GM12878 (cell line): ENCODE measurements around the gene RBSN. TPM values are rescaled to one million over a fixed set of nuclear protein-coding genes. Genes with fewer than 3 reads are reported as not detected.

Experiments
- ATAC-seq: fragments of 200-7000 bp; cut with Tn5 transposase; 3 replicates; pipeline ENCODE4 v1.9.1; 2020; ENCODE audit warnings: mild to moderate bottlenecking, moderate library complexity
- BruUV-seq: library from RNA; stranded (reverse); fragments of 400-500 nt; replicated peaks from 2 replicates; lab custom pipeline; 2021; lab: Mats Ljungman, UMichigan
- CTCF ChIA-PET: fragments of 300-600 bp; sonication (Branson Sonifier 250); formaldehyde crosslinking; extraction: SDS; loops from one replicate; lab custom pipeline; 2021; ENCODE audit warnings: inconsistent platforms; lab: Yijun Ruan, JAX
- POLR2A ChIA-PET: fragments of 350-600 bp; formaldehyde crosslinking; extraction: SDS; loops from one replicate; lab custom pipeline; 2021; ENCODE audit warnings: inconsistent platforms; lab: Charles Lee
- RAD21 ChIA-PET: fragments of 300-600 bp; sonication (Branson Sonifier 250); formaldehyde crosslinking; loops from one replicate; lab custom pipeline; 2023; ENCODE audit warnings: antibody characterized with exemption; ENCODE audit not compliant: unreplicated experiment; lab: Charles Lee
- SMC1A ChIA-PET: fragments of 300-600 bp; sonication (Branson Sonifier 250); formaldehyde crosslinking; loops from one replicate; lab custom pipeline; 2023; ENCODE audit not compliant: unreplicated experiment, uncharacterized antibody; lab: Charles Lee
- DNase-seq: peaks from one replicate; pipeline ENCODE4 v3.0.0-alpha.2; 2011; ENCODE audit warnings: low read depth, low spot score
- FAIRE-seq: peaks from 3 replicates; lab custom pipeline; 2011; peaks lifted over from hg19 to GRCh38; lab: Jason Lieb, UNC
- H2AFZ ChIP-seq: 2 replicates; pipeline ENCODE4 v1.6.0; 2011; ENCODE audit warnings: low read depth, low read length, control low read depth; ENCODE audit not compliant: control insufficient read depth
- H3K27ac ChIP-seq: 2 replicates; pipeline ENCODE4 v1.5.1; 2011; ENCODE audit warnings: control low read depth; ENCODE audit not compliant: control insufficient read depth, insufficient read depth
- H3K27me3 ChIP-seq, 2 experiments: replicated peaks in 1 of 2; 2 replicates each; pipeline versions ENCODE4 v1.6.0 to v1.6.1; 2011; ENCODE audit warnings: low read length in 1 of 2; ENCODE audit not compliant: control insufficient read depth in 2 of 2, insufficient read depth in 2 of 2
- H3K36me3 ChIP-seq, 2 experiments: 2 replicates each; pipeline ENCODE4 v1.5.1; 2011; ENCODE audit warnings: low read length in 1 of 2; ENCODE audit not compliant: control insufficient read depth in 2 of 2, insufficient read depth in 2 of 2
- H3K4me1 ChIP-seq: 2 replicates; pipeline ENCODE4 v1.6.1; 2011; ENCODE audit warnings: mild to moderate bottlenecking, low read length, moderate library complexity, mixed read lengths; ENCODE audit not compliant: control insufficient read depth, insufficient read depth
- H3K4me2 ChIP-seq: 2 replicates; pipeline ENCODE4 v1.6.0; 2011; ENCODE audit warnings: control low read depth; ENCODE audit not compliant: control insufficient read depth, insufficient read depth
- H3K4me3 ChIP-seq: fragments of 200-600 bp; sonication (generic); 2 replicates; pipeline ENCODE4 v1.5.1; 2016
- H3K79me2 ChIP-seq: 2 replicates; pipeline ENCODE4 v1.6.0; 2011; ENCODE audit warnings: low read length; ENCODE audit not compliant: control insufficient read depth, insufficient read depth
- H3K9ac ChIP-seq: 2 replicates; pipeline ENCODE4 v1.8.0; 2011; ENCODE audit warnings: low read length, control low read depth, mixed read lengths; ENCODE audit not compliant: control insufficient read depth, insufficient read depth
- H3K9me3 ChIP-seq: replicated peaks from 3 replicates; pipeline ENCODE4 v1.5.1; 2011; ENCODE audit warnings: mild to moderate bottlenecking, low read length; ENCODE audit not compliant: control insufficient read depth, insufficient read depth
- H4K20me1 ChIP-seq: 2 replicates; pipeline ENCODE4 v1.6.0; 2011; ENCODE audit not compliant: control insufficient read depth, insufficient read depth
- ATF3 ChIP-seq: IDR thresholded peaks from 2 replicates; pipeline ENCODE4 v1.6.1; 2011; ENCODE audit warnings: low read depth, mild to moderate bottlenecking, low read length, moderate library complexity, borderline replicate concordance; ENCODE audit errors: extremely low read depth
- CBX5 ChIP-seq: sonication (generic); IDR thresholded peaks from 2 replicates; pipeline ENCODE4 v1.6.1; 2016; ENCODE audit warnings: low read depth, moderate library complexity, mild to moderate bottlenecking, inconsistent platforms
- ZBTB40 ChIP-seq: fragments of 450-650 bp; IDR thresholded peaks from 2 replicates; pipeline ENCODE4 v1.6.1; 2016; ENCODE audit warnings: mild to moderate bottlenecking, moderate library complexity, borderline replicate concordance
- ZSCAN29 ChIP-seq: fragments of 450-650 bp; IDR thresholded peaks from 2 replicates; pipeline ENCODE4 v1.6.1; 2017; ENCODE audit warnings: mild to moderate bottlenecking, moderate library complexity
- WGBS: methylation state at CpG from one replicate; pipeline ENCODE4 v1.1.6; 2016; ENCODE audit warnings: low lambda C conversion rate; ENCODE audit not compliant: insufficient replicate concordance, insufficient coverage; ENCODE audit errors: missing lambda C conversion rate; 5-methylcytosine and 5-hydroxymethylcytosine counted together
- in situ Hi-C: fragments of 300-500 bp; cut with MboI; formaldehyde crosslinking; loops from 9 replicates; pipeline ENCODE4 v1.14.3; 2018; ENCODE audit warnings: mixed read lengths
- intact Hi-C: fragments of 100-400 bp; cut with micrococcal nuclease; formaldehyde crosslinking; loops from one replicate; pipeline ENCODE4 v1.14.2; 2022; ENCODE audit not compliant: unreplicated experiment
- polyA plus RNA-seq, 11 experiments: library from polyadenylated mRNA; depleted of rRNA in 4 of 11; unstranded in 6 of 11; stranded (reverse) in 5 of 11; fragments of >200 nt; fragmentation: Nextera tagmentation in 4 of 11; fragmentation: Illumina TruSeq in 1 of 11; extraction: Ambion mirVana in 4 of 11; extraction: Trizol in 1 of 11; gene quantifications; 1 replicate in 1 of 11; 2 replicates in 10 of 11; pipeline versions ENCODE4 v1.2.1 to v1.2.3, GENCODE V29; 2011 to 2016; ENCODE audit warnings: inconsistent platforms in 2 of 11, missing spikeins in 2 of 11, low read depth in 1 of 11
- total RNA-seq, 4 experiments: library from RNA; depleted of rRNA in 3 of 4; stranded (reverse); fragments of >200 nt in 3 of 4; fragmentation: Illumina TruSeq in 1 of 4; extraction: Trizol in 1 of 4; gene quantifications; 2 replicates each; pipeline versions ENCODE4 v1.2.1 to v1.2.3, GENCODE V29; 2013 to 2021

Gene RBSN
- total and polyA plus RNA-seq, 10 of the 15 experiments (the other 5 are each of a cell fraction or from before 2014, with no cell fraction given): 2.0 to 17.5 (median 10.5) TPM

GRCh38 chr3:15063238-15063637 lies 35.7 kb downstream of the RBSN start:
- intact Hi-C loops: no loop called here
- Histone ChIP-seq H3K4me2 (peak overlapping the region; percentile 95), H3K36me3 (peaks cover 4% of the 10 kb centered on the region in 2 experiments; a peak in 3 of 4 replicates), H3K4me3 (peak overlapping the region; percentile 83; the same call in 1 of the 2 replicates), H3K27ac (no peak overlapping the region), H3K79me2 (peaks cover 31% of the 10 kb centered on the region), H4K20me1 (no peaks in the 10 kb centered on the region), H3K9me3 (no peaks in the 10 kb centered on the region; the same call in 2 of the 3 replicates), H3K27me3 (no peaks in the 10 kb centered on the region), H2AFZ (no peak overlapping the region), H3K4me1 (peaks cover 13% of the 10 kb centered on the region), H3K9ac (peak overlapping the region; percentile 97)
- DNase-seq (no peak), FAIRE-seq (no peak), ATAC-seq (no peak)
- POLR2A ChIA-PET: interaction anchor here (0.7 to 2.8 kb wide), 2 partner anchors 13 to 32 kb away, joined by 3 to 30 read pairs; no protein-coding TSS in a partner anchor
- CTCF ChIA-PET: interaction anchor here (1.9 to 4.4 kb wide), 2 partner anchors 12 to 15 kb away, joined by 7 to 50 read pairs; no protein-coding TSS in a partner anchor
- SMC1A ChIA-PET: interaction anchor here (3.0 kb wide), 1 partner anchor 13 kb away, joined by 20 read pairs; no protein-coding TSS in a partner anchor
- RAD21 ChIA-PET: interaction anchor here (3.9 kb wide), 1 partner anchor 12 kb away, joined by 30 read pairs; no protein-coding TSS in a partner anchor
- TF ChIP-seq ZBTB40: no peak
- TF ChIP-seq ATF3: no peak
- TF ChIP-seq CBX5: no peak
- no peak for TF ChIP-seq ZSCAN29
- BruUV-seq: no TSS peak
- 63% methylated on average over 4 of the region's 4 CpGs for WGBS
- in situ Hi-C loops: no loop called here
